Mesenchymal stem cell (in vitro differentiated cells and primary cell): ENCODE data around the gene PDPN.

Experiments
- DNase-seq: peaks from one replicate; pipeline ENCODE4 v3.0.0-alpha.2; 2013
- H2AFZ ChIP-seq: one replicate; pipeline ENCODE4 v1.6.1; 2013; ENCODE audit warnings: low read depth, mild to moderate bottlenecking, control low read depth, inconsistent platforms, low read length, moderate library complexity
- H2AK5ac ChIP-seq: 2 replicates; pipeline ENCODE4 v1.6.1; 2013; ENCODE audit warnings: low read length, moderate library complexity, mild to moderate bottlenecking, inconsistent platforms; ENCODE audit not compliant: severe bottlenecking
- H2BK120ac ChIP-seq: one replicate; pipeline ENCODE4 v1.6.1; 2013; ENCODE audit warnings: low read depth, mild to moderate bottlenecking, inconsistent platforms, low read length, moderate library complexity
- H2BK12ac ChIP-seq, 2 experiments: one replicate each; pipeline ENCODE4 v1.6.1; 2013; ENCODE audit warnings: inconsistent platforms in 2 of 2, low read length in 2 of 2, mild to moderate bottlenecking in 2 of 2, moderate library complexity in 2 of 2, control low read depth in 1 of 2
- H2BK15ac ChIP-seq: one replicate; pipeline ENCODE4 v1.6.1; 2013; ENCODE audit warnings: mild to moderate bottlenecking, low read depth, inconsistent platforms; ENCODE audit not compliant: poor library complexity, severe bottlenecking
- H2BK5ac ChIP-seq: 2 replicates; pipeline ENCODE4 v1.6.1; 2013; ENCODE audit warnings: low read depth, mild to moderate bottlenecking, low read length, control low read depth, inconsistent platforms; ENCODE audit not compliant: poor library complexity, severe bottlenecking
- H3K14ac ChIP-seq, 2 experiments: one replicate each; pipeline ENCODE4 v1.6.1; 2013; ENCODE audit warnings: inconsistent platforms in 2 of 2, low read length in 2 of 2, control low read depth in 1 of 2, mild to moderate bottlenecking in 1 of 2, moderate library complexity in 1 of 2
- H3K18ac ChIP-seq, 2 experiments: one replicate each; pipeline ENCODE4 v1.6.1; 2013; ENCODE audit warnings: inconsistent platforms in 2 of 2, low read length in 2 of 2, control low read depth in 1 of 2, low read depth in 1 of 2, mild to moderate bottlenecking in 1 of 2
- H3K23ac ChIP-seq, 2 experiments: one replicate each; pipeline ENCODE4 v1.6.1; 2013; ENCODE audit warnings: inconsistent platforms in 2 of 2, low read length in 2 of 2, mild to moderate bottlenecking in 2 of 2, moderate library complexity in 2 of 2, control low read depth in 1 of 2
- H3K27ac ChIP-seq: 2 replicates; pipeline ENCODE4 v1.5.1; 2013; ENCODE audit warnings: mild to moderate bottlenecking, moderate library complexity, low read length, control low read depth, inconsistent platforms; ENCODE audit not compliant: poor library complexity, severe bottlenecking
- H3K27me3 ChIP-seq, 2 experiments: 2 replicates each; pipeline versions ENCODE4 v1.6.1 to v1.7.0; 2013; ENCODE audit warnings: low read length in 2 of 2, mild to moderate bottlenecking in 2 of 2, moderate library complexity in 2 of 2, control low read depth in 1 of 2, inconsistent platforms in 1 of 2; ENCODE audit not compliant: control insufficient read depth in 1 of 2, insufficient read depth in 1 of 2
- H3K36me3 ChIP-seq, 2 experiments: 2 replicates each; pipeline versions ENCODE4 v1.6.1 to v1.7.0; 2013; ENCODE audit warnings: low read length in 2 of 2, control low read depth in 1 of 2, inconsistent platforms in 1 of 2, low read depth in 1 of 2, mild to moderate bottlenecking in 1 of 2; ENCODE audit not compliant: insufficient read depth in 2 of 2, control insufficient read depth in 1 of 2
- H3K4ac ChIP-seq, 2 experiments: one replicate each; pipeline ENCODE4 v1.6.1; 2013; ENCODE audit warnings: inconsistent platforms in 2 of 2, low read length in 2 of 2, mild to moderate bottlenecking in 2 of 2, moderate library complexity in 2 of 2, control low read depth in 1 of 2, low read depth in 1 of 2
- H3K4me1 ChIP-seq: 2 replicates; pipeline ENCODE4 v1.6.1; 2013; ENCODE audit warnings: low read depth, low read length, control low read depth; ENCODE audit not compliant: control insufficient read depth, insufficient read depth
- H3K4me2 ChIP-seq: 2 replicates; pipeline ENCODE4 v1.6.1; 2013; ENCODE audit warnings: low read length, mild to moderate bottlenecking, inconsistent platforms; ENCODE audit not compliant: poor library complexity, severe bottlenecking
- H3K4me3 ChIP-seq, 2 experiments: 2 replicates each; pipeline versions ENCODE4 v1.5.1 to v1.7.0; 2013; ENCODE audit warnings: low read length in 2 of 2, mild to moderate bottlenecking in 2 of 2, control low read depth in 1 of 2, low read depth in 1 of 2; ENCODE audit not compliant: insufficient read depth in 1 of 2
- H3K79me1 ChIP-seq: replicated peaks from 2 replicates; pipeline ENCODE4 v1.6.1; 2013; ENCODE audit warnings: mild to moderate bottlenecking, control low read depth, low read length, inconsistent platforms; ENCODE audit not compliant: poor library complexity, severe bottlenecking
- H3K9ac ChIP-seq: 2 replicates; pipeline ENCODE4 v1.7.0; 2013; ENCODE audit warnings: mild to moderate bottlenecking, low read length, moderate library complexity
- H3K9me3 ChIP-seq: 2 replicates; pipeline ENCODE4 v1.7.0; 2013; ENCODE audit warnings: mild to moderate bottlenecking, low read length; ENCODE audit not compliant: control insufficient read depth
- H4K8ac ChIP-seq: one replicate; pipeline ENCODE4 v1.6.1; 2013; ENCODE audit warnings: inconsistent platforms, mild to moderate bottlenecking, low read length, moderate library complexity
- H4K91ac ChIP-seq: one replicate; pipeline ENCODE4 v1.6.1; 2013; ENCODE audit warnings: mild to moderate bottlenecking, low read length, inconsistent platforms
- WGBS: methylation state at CpG from one replicate; pipeline ENCODE4 v1.1.7; 2013; ENCODE audit warnings: mixed read lengths; 5-methylcytosine and 5-hydroxymethylcytosine counted together

The PDPN gene

GRCh38 chr1:13623021-13623637, 39.5 kb downstream of the PDPN start:
- Histone ChIP-seq H3K18ac (no peak overlapping the region), H2BK120ac (no peak overlapping the region), H2BK12ac (no peak overlapping the region), H3K14ac (no peak overlapping the region), H2AK5ac (no peak overlapping the region), H3K79me1 (no peaks in the 10 kb centered on the region), H3K36me3 (no peaks in the 10 kb centered on the region), H2BK15ac (no peak overlapping the region), H3K9ac (no peak overlapping the region), H3K9me3 (no peaks in the 10 kb centered on the region), H3K4me1 (no peaks in the 10 kb centered on the region), H3K27ac (no peak overlapping the region), H4K8ac (peak overlapping the region; percentile 63), H3K27me3 (no peaks in the 10 kb centered on the region), H3K23ac (no peak overlapping the region), H3K4ac (no peak overlapping the region), H2BK5ac (no peak overlapping the region), H3K4me2 (no peak overlapping the region), H2AFZ (no peak overlapping the region), H4K91ac (no peak overlapping the region), H3K4me3 (no peak overlapping the region)
- WGBS: 83% methylated on average over 6 of the region's 9 CpGs
- peak; percentile 42 for DNase-seq

GRCh38 chr1:13624526-13624925, 40.9 kb downstream of the PDPN start:
- H3K4me3 ChIP-seq: no peak overlapping the region
- no peak for DNase-seq
- H3K4ac ChIP-seq: no peak overlapping the region
- H4K8ac ChIP-seq: no peak overlapping the region
- no peaks in the 10 kb centered on the region for H3K36me3 ChIP-seq
- H2AFZ ChIP-seq: no peak overlapping the region
- no peak overlapping the region for H3K14ac ChIP-seq
- H3K9ac ChIP-seq: no peak overlapping the region
- no peak overlapping the region for H2BK5ac ChIP-seq
- H3K23ac ChIP-seq: no peak overlapping the region
- no peaks in the 10 kb centered on the region for H3K27me3 ChIP-seq
- no peak overlapping the region for H3K18ac ChIP-seq
- 90% methylated on average over 5 of the region's 6 CpGs for WGBS
- no peak overlapping the region for H3K4me2 ChIP-seq
- H3K79me1 ChIP-seq: no peaks in the 10 kb centered on the region
- H4K91ac ChIP-seq: no peak overlapping the region
- no peak overlapping the region for H2AK5ac ChIP-seq
- no peak overlapping the region for H2BK15ac ChIP-seq
- no peak overlapping the region for H2BK12ac ChIP-seq
- no peak overlapping the region for H3K27ac ChIP-seq
- no peak overlapping the region for H2BK120ac ChIP-seq
- no peaks in the 10 kb centered on the region for H3K4me1 ChIP-seq
- peaks cover 6% of the 10 kb centered on the region for H3K9me3 ChIP-seq

- H2BK5ac ChIP-seq: no peak overlapping the region
- H3K4me1 ChIP-seq: no peaks in the 10 kb centered on the region
- no peak overlapping the region for H3K23ac ChIP-seq
- no peak overlapping the region for H4K91ac ChIP-seq
- no peak overlapping the region for H4K8ac ChIP-seq
- H3K27me3 ChIP-seq: no peaks in the 10 kb centered on the region
- no peak overlapping the region for H3K14ac ChIP-seq
- no peak overlapping the region for H2AK5ac ChIP-seq
- no peak overlapping the region for H3K4me3 ChIP-seq
- H3K79me1 ChIP-seq: no peaks in the 10 kb centered on the region
- H3K18ac ChIP-seq: no peak overlapping the region
- H3K27ac ChIP-seq: no peak overlapping the region
- H3K9ac ChIP-seq: no peak overlapping the region
- no peak overlapping the region for H3K4me2 ChIP-seq
- H3K36me3 ChIP-seq: no peaks in the 10 kb centered on the region
- no peak overlapping the region for H2BK120ac ChIP-seq
- H3K4ac ChIP-seq: no peak overlapping the region
- H2BK12ac ChIP-seq: no peak overlapping the region
- DNase-seq: no peak
- H2BK15ac ChIP-seq: no peak overlapping the region
- H2AFZ ChIP-seq: no peak overlapping the region
- peaks cover 6% of the 10 kb centered on the region for H3K9me3 ChIP-seq
Measured at GRCh38 chr1:13627127-13627526, 43.5 kb downstream of the PDPN start.

- Histone ChIP-seq H2BK120ac (no peak overlapping the region), H3K4ac (no peak overlapping the region), H3K4me3 (no peak overlapping the region), H4K8ac (no peak overlapping the region), H3K27me3 (no peaks in the 10 kb centered on the region), H3K14ac (no peak overlapping the region), H2BK15ac (no peak overlapping the region), H3K9ac (no peak overlapping the region), H3K4me2 (no peak overlapping the region), H2BK5ac (no peak overlapping the region), H3K4me1 (no peaks in the 10 kb centered on the region), H2AFZ (no peak overlapping the region), H3K27ac (no peak overlapping the region), H3K18ac (no peak overlapping the region), H3K36me3 (no peaks in the 10 kb centered on the region), H2BK12ac (no peak overlapping the region), H4K91ac (no peak overlapping the region), H3K9me3 (peaks cover 6% of the 10 kb centered on the region), H3K23ac (no peak overlapping the region), H2AK5ac (no peak overlapping the region), H3K79me1 (no peaks in the 10 kb centered on the region)
- DNase-seq: no peak
- WGBS: 82% methylated on average over 3 of the region's 3 CpGs
Measured at GRCh38 chr1:13628218-13628617, 44.6 kb downstream of the PDPN start.
